Choroid plexus epithelial cell (primary cell): Measurements from ENCODE around the gene PAM.

Source experiments
- DNase-seq: peaks from one replicate; pipeline ENCODE4 v3.0.0-alpha.2; 2010; ENCODE audit warnings: low read depth
- H3K4me3 ChIP-seq: 2 replicates; pipeline ENCODE4 v1.5.1; 2011; ENCODE audit warnings: low read depth, mild to moderate bottlenecking, control low read depth, low read length, moderate library complexity
- CTCF ChIP-seq: conservative IDR thresholded peaks from 2 replicates; pipeline ENCODE4 v1.5.1; 2011; ENCODE audit warnings: low read depth, mild to moderate bottlenecking, control low read depth, inconsistent platforms, low read length, moderate library complexity

The PAM gene

GRCh38 chr5:102833146-102833545 lies 78.0 kb downstream of the PAM start:
- TF ChIP-seq CTCF, result no peak
- no peak for DNase-seq
- H3K4me3 ChIP-seq, result no peak overlapping the region

- TF ChIP-seq CTCF, result no peak
- H3K4me3 ChIP-seq, result no peak overlapping the region
- DNase-seq, result no peak
Measured at GRCh38 chr5:102834438-102834964, 79.4 kb downstream of the PAM start.

DNA sequence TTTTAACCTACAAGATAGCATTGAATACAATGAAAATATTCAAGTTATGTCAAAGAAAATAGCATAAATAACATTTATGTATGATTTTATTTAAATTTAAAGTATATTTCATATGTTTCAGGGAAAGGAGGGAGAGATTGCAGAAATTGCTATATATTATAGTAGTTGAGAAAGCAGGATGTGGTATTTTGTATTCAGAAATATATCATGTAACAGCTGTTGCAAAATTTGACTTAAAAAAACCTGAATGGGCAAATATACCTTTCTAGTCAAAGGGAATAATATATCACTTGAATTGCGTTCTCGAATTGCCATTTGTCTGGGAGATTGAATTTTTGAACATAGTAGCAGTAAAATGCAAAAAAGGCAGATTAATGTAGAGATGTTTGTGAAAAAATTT lies 80.6 kb downstream of the PAM start:
- DNase-seq, result no peak
- no peak overlapping the region for H3K4me3 ChIP-seq
- TF ChIP-seq CTCF, result no peak

DNA sequence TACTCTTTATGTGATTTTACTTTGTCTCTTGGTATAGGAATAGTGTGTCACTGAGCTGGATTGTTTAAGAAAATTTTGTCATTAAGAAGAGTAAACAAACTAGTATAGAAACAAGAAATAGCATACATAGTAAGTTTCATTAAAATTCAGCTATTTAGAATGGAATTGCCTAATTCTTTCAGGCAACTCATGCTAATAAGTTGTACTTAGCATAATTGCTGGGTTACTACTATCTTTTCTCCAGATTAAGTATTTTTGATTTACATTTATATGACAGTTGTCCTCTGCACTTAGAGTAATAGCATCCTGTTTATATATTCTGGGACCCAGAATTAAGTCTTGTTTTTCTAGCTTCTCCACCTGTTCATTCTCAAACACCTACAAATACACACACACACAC lies 85.9 kb downstream of the PAM start:
- TF ChIP-seq CTCF, result no peak
- H3K4me3 ChIP-seq, result no peak overlapping the region
- no peak for DNase-seq

GRCh38 chr5:102843997-102844396 lies 88.9 kb downstream of the PAM start:
- no peak for TF ChIP-seq CTCF
- no peak for DNase-seq
- no peak overlapping the region for H3K4me3 ChIP-seq

GRCh38 chr5:102845041-102845440 lies 89.9 kb downstream of the PAM start:
- no peak overlapping the region for H3K4me3 ChIP-seq
- DNase-seq, result no peak
- no peak for TF ChIP-seq CTCF

GRCh38 chr5:102850503-102850902 lies 95.4 kb downstream of the PAM start:
- no peak overlapping the region for H3K4me3 ChIP-seq
- DNase-seq, result no peak
- TF ChIP-seq CTCF, result no peak
